CD4-positive, alpha-beta T cell treated with Interleukin-4 for 4 hours (primary cell): ENCODE measurements around the gene ATP5MC2.
"Not testable (repeated sequence)": the region's sequence is repeated elsewhere in the genome, so short reads cannot be mapped to it uniquely, and the experiment has no call there.

Experiments
- DNase-seq: peaks from one replicate; pipeline ENCODE4 v3.0.0-alpha.2; 2020

ATP5MC2 gene

DNA sequence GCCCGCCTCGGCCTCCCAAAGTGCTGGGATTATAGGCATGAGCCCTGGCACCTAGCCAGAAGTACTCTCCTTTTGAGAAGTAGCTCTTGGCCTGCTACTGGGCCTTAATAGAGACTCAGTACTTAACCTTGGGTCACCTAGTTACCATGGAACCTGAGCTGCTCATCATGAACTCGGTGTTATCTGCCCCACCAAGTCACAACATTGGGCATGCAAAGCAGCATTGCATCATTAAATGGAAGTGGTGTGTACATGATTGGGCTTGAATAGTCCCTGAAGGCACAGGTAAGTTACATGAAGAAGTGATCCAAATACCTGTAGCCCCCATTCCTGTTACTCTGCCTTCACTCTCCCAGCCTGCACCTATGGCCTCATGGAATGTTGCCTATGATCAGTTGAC, 31.8 kb downstream of the ATP5MC2 start:
- DNase-seq, result no peak

- DNase-seq, result no peak
These were observed 32.5 kb downstream of the ATP5MC2 start for GRCh38 chr12:53643232-53643979.

GRCh38 chr12:53638057-53638456, 37.8 kb downstream of the ATP5MC2 start:
- no peak for DNase-seq

DNA sequence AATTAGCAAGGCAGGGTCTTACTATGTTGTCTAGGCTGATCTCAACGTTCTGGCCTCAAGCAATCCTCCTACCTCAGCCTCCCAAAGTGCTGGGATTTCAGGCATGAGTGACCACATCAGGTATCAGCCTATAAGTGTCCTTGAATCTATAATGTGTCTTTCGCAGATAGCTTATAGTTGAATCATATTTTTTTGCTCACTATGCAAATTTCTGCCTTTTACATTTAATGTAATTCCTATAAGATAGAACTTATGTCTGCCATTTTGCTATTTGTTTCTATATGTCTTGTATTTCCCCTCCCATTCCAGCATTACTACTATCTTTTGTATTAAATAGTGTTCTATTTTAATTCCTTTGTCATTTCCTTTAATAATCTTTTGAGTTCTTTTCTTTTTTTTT, 39.2 kb downstream of the ATP5MC2 start:
- DNase-seq, result no peak

GRCh38 chr12:53635708-53636107, 40.2 kb downstream of the ATP5MC2 start:
- DNase-seq, result not testable (repeated sequence)

GRCh38 chr12:53631721-53632120, 44.2 kb downstream of the ATP5MC2 start:
- no peak for DNase-seq

GRCh38 chr12:53627919-53628318, 48.0 kb downstream of the ATP5MC2 start:
- no peak for DNase-seq

- no peak for DNase-seq
These were observed 49.1 kb downstream of the ATP5MC2 start for GRCh38 chr12:53626702-53627169.

DNA sequence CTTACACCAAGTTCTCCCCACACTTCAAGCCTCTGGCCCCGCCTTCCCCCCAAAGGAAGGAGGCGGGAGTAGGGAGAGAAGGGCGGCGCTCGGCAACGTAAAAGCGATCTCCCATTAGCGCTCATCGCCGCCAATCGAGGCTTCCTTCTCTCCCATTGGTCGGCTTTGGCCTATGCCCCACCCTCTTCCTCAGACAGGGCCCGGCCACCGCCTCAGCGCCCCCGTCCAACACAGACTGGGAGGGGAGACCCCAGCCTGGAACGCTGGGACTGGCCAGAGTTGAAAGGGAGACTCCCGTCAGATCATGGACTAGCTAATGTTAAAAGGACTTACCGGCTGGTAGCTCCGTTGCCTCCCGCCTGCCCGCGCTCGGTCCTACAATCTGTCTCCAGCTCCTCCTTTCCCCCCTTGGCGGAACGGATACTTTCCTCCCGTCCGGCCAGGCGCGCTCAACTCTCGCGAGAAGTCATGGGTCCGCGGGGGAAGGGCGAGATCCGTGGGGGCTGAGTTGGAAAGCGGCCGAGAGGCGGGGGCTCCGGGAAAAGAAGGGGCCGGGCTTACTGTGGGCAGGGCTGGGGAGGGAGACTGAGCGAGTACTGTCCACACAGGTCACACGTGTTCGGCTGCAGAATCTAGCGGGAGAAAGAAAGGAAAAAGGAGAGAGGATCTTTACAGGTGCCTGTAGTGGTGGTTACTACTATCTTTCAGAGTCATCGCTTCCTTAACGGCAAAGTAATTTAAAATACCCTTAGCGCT, 49.8 kb downstream of the ATP5MC2 start, which contains the start of gene ATF7:
Gene ATF7, minus strand, starts transcription at position 437 of the 756 bp plus-strand sequence. CDS start 25,382 bp downstream, outside the sequence.
- peak; percentile 97 for DNase-seq

DNA sequence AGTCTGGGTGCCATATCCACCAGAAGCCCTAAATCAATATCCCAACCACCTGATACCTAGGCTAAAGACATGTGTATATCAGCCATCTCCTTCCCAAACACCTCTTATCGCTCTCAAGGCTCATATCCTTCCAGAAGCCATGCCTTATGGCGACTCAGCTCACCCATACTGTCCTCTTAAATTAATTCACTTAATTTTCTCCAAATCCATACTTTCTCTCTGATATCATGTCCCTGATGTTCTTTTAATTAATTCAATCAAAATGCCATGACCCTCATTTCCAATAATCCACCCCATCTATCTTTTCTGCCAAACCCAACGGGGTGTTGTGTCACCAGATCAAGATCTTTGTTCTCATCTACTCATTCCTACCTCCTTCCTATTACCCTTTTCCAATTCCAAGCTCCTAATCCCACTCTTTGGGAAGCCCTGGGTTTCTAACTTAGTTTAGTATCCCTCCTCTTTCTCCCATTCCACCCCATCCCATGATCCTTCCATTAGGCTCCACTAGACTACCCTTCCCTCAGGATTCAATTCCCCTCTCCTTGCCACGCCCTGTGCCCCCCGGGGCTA, 50.4 kb downstream of the ATP5MC2 start:
- no peak for DNase-seq

- DNase-seq, result no peak
These were observed 50.9 kb downstream of the ATP5MC2 start for GRCh38 chr12:53624956-53625355.

DNA sequence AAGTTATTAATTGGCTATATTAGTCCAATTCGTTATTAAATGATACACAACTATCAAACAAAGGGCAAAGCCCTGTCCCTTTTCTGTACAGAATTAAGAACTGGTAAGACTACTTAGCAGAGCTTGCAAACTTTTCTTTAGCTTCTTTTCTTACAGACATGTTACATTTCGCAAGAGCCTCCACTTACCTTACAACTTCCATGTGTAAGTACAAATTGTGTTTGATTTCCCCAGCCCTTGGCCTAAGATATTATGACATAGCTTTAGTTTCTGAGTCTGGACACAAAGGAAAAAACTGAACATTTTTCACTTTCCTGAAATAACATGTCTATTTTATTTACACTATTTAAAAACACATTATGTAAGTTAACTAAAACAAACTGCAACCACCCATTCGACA, 51.4 kb downstream of the ATP5MC2 start:
- no peak for DNase-seq

DNA sequence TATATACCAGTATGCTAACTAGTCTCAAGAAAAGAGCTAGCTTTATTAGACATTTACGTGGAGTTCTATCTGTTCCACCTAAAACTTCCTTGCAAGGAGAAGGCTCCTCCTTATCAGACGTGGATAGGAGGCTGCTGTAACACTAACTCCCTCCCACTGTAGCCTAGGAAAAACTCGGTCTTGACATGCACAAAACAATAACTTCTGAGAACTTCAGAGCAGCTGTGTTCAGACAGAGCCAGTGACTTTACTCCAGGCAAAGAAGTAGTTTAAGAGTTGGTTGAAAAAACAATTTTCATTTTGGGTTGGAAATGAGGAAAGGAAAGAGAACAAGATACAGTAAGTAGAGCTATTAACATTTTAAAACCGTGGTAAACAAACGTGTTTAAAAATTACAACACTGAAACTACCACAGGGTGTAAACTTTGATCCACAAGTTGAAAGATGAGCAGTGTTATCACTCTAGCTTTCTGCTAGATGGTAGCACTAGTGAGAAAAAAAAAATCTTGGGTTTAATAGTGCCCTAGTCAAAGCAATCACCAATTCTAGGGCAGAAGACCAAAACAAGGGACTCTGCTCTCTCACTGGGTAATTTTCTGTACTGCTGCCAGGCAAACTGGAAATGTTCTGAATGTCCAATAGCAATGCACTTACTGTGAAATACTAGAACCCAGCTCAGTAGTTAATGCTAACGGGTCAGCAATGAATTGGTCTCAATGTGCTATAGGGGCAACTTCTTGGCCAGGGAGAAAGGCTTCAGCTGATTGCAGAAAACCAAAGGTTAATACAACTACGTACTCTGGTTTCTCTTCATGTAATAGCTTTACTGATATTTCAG, 52.1 kb downstream of the ATP5MC2 start:
- DNase-seq, result no peak

- no peak for DNase-seq
These were observed 53.2 kb downstream of the ATP5MC2 start for GRCh38 chr12:53622724-53623123.

DNA sequence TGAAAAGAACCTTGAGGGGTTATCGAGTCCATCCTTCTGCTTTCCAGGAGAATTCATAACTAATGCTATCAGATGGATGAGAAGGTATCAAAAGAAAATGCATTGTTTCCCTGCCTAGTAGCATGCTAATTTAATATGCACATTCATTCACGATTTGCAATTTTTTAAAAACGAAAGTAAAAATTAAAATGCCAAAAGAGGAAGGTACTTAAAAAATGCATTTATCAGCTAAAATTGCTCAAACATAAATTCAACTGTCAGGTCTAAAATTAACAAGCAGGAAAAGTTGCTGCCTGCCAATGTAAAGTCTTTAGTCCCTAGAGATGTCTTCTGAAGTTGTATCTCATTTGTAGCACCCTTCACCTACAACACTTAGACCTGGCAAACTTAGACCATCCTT, 57.6 kb downstream of the ATP5MC2 start:
- no peak for DNase-seq

GRCh38 chr12:53617700-53618099, 58.2 kb downstream of the ATP5MC2 start:
- no peak for DNase-seq

DNA sequence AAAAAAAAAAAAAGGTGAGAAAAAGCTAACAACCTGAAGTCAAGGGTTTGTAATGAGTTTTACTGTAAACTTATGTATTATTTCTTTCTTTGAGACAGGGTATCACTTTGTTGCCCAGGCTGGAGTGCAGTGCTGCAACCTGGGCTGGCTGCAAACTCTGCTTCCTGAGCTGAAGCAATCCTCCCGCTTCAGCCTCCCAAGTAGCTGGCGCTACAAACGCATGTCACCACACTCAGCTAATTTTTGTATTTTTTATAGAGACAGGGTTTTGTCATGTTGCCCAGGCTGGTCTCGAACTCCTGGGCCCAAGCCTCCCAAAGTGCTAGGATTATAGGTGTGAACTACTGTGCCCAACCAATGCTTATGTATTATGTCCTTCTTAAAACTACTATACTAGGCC, 58.9 kb downstream of the ATP5MC2 start:
- DNase-seq, result no peak
